Measurements from ENCODE around the gene DACT3.

DACT3 gene

DNA sequence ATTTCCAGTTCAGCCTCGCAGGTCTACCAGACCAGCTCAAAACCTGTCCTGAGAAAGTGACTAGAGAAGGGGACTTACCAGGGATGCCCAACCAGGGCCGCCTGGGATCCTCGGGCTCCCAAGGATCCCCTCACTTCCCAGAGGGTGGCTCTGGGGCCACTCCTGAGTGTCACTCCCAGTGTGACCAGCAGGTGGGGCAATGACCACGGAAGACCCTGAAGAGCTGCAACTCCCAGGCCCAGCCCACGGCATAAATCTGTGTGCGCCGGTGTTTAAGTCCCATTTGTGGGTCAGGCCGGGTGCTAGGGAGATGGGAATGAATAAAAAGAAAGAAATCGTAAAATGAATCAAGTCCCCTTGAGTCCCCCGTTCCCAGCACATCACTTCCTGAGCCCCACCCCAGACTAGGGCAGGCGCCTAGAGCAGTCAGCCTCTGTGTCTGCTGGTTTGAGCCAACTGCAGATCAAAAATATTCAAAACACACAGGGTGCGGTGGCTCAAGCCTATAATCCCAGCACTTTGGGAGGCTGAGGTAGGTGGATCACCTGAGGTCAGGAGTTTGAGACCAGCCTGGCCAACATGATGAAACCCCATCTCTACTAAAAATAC, 46.8 kb downstream of the DACT3 start:
- peak; percentile 60 to 74 for DNase-seq (ENCODE audit: low read depth in 1 of 2, low spot score in 1 of 2)

- DNase-seq (ENCODE audit: low read depth in 1 of 2, low spot score in 1 of 2): no peak
These were observed 47.5 kb downstream of the DACT3 start for GRCh38 chr19:46613525-46613924.

DNA sequence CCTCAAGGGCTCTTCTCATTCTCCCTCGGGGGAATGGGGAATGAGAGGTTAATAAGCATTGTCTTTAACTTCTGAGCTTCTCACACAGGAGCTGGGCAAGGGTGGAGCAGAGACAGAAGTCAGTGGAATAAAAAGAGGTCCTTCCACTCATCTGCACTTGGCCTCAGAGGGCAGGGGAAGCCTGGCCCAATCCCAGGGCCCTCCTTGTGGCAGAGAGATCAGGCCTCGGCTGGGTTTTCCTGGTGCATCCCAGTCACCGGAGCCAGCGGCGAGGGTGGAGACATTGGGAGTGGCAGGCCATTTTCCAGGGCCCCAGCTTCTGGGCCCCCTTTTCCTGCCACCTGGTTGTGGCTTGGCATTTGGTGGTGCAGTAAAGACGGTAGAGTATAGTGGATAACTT, 49.2 kb downstream of the DACT3 start:
- no peak for DNase-seq (ENCODE audit: low read depth in 1 of 2, low spot score in 1 of 2)

DNA sequence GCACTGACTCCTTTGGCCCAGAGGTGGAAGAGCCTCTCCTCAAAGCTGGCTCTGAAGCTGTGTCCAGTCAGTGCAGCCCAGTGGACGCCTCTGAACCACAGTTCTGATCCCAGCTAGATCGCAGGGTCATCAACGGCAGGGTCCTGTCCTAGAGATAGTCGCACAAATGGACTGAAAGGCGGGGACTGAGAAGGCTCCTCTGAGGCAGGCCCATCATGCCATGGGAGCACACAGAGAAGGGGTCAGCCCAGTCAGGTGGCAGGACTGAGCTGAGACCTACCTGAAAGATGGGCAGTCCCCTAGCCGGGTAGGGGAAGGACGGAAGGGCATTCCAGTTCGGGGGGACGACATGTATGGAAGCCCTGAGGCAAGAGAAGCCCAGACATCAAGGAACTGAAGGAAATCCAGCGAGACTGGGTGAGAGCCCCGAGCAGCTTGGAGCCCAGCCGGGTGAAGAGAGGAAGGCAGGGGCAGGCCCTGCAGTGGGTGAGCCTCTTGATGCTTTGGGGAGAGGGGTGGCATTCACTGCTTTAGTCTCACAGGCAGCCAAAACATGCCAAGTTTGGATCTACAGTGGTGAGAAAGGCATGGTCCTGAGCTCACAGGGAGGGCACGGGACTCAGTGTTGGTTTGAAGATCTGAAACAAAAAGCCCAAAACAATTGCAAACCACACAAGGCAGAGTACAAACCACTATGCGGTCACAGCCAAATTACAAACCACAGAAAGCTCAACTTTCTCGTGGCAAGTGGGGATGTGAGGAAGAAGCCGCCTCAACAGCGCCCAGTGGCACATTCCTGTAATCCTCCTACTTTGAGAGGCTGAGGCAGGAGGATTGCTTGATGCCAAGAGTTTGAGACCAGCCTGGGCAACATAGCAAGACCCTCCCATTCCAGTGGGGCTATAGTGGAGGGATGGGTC, 49.9 kb downstream of the DACT3 start:
- no peak for DNase-seq (ENCODE audit: low read depth in 1 of 2, low spot score in 1 of 2)

DNA sequence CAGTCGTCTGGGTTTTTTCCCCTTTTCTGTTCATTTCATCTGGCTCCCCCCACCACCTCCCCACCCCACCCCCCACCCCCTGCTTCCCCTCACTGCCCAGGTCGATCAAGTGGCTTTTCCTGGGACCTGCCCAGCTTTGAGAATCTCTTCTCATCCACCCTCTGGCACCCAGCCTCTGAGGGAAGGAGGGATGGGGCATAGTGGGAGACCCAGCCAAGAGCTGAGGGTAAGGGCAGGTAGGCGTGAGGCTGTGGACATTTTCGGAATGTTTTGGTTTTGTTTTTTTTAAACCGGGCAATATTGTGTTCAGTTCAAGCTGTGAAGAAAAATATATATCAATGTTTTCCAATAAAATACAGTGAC, 50.6 kb downstream of the DACT3 start:
- DNase-seq (ENCODE audit: low read depth in 1 of 2, low spot score in 1 of 2): no peak

- no peak for DNase-seq (ENCODE audit: low read depth in 1 of 2, low spot score in 1 of 2)
These were observed 51.2 kb downstream of the DACT3 start for GRCh38 chr19:46609511-46610412.

DNA sequence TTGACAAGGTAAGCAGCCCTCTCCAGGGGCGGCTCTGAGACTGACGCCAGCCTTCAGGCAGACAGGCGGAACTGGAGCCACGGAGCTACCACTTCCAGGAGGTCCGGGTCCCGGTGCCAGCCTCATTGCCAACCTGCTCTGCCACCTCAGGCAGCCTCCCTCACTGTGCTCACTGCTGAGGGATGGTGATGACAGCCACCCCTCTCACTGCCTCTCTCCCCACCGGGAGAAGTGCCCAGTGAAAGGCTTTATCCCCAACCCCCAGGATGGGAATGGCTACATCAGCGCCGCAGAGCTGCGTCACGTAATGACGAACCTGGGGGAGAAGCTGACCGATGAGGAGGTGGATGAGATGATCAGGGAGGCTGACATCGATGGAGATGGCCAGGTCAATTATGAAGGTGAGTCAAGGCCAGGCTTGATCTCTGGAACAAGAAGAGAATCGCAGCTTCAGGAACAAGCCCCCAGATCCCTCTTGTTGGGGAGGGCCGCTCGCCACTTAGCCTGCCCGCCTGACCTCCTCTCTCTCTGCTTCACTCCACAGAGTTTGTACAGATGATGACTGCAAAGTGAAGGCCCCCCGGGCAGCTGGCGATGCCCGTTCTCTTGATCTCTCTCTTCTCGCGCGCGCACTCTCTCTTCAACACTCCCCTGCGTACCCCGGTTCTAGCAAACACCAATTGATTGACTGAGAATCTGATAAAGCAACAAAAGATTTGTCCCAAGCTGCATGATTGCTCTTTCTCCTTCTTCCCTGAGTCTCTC, 52.2 kb downstream of the DACT3 start:
- DNase-seq (ENCODE audit: low read depth in 1 of 2, low spot score in 1 of 2): no peak

DNA sequence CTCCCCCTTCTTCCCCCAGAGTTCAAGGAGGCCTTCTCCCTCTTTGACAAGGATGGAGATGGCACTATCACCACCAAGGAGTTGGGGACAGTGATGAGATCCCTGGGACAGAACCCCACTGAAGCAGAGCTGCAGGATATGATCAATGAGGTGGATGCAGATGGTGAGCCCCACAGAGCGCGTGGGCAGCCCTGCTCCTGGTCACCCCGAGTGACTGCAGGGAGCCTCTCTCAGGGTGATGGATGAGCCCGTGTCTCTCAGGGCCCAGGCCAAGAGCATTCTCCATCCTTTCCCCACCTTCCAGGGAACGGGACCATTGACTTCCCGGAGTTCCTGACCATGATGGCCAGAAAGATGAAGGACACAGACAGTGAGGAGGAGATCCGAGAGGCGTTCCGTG, 52.8 kb downstream of the DACT3 start:
- no peak for DNase-seq (ENCODE audit: low read depth in 1 of 2, low spot score in 1 of 2)

GRCh38 chr19:46607448-46607841, 53.5 kb downstream of the DACT3 start:
- DNase-seq (ENCODE audit: low read depth in 1 of 2, low spot score in 1 of 2): no peak

DNA sequence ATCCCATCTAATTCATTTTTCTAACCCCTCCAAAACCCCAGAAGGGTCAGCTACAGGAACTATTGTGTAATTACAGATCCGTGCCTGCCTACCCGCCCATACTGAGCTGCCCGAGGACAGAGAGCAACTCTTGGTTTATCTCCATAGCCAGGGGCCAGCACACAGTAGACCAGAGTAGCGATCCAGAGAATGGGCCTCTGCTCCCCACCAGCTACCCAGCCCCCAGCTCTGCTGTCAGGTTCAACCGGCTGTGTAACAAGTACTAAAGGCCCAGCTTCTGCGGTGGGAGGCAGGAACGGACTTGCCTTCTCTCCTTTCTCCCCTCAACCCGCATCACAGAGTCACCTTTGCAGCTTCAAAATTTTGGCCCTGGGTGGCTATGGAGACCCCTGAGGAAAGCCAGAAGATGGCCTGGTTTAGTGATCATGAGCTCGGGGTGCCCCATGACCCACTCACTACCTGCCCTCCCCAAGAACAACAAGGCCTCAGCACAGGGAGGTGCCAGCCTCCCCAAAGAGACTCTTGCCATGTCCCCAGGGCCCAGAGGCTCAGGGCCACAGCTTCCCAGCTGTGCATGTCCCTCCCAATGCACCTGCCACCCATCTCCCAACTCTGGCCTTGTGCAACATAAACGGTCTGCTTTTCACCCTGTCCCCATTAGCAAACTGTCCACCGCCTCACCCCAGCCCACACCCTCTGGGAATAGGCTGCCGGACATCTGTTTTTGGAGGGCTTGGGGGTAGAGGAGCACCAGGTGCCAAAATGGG, 54.1 kb downstream of the DACT3 start:
- no peak for DNase-seq (ENCODE audit: low read depth in 1 of 2, low spot score in 1 of 2)

DNA sequence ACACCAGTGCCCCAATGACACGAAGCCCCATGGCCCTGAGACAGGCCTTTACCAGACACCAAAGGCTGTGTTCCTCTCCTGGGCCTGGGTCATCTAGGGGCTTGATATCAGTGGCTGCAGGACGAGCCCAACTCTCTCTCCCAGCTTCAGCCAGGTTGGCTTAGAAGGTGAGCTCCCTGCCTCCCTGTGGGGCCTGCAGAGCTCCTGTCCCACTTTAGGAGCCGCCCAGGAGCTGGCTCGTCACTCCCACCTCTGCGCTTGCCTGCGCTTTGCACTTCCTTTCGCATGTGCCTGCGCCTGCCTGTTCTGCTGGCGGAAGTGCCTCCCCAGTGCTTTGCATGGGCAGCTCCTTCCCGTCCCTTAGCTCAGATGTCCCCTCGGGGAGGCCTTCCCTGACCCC, 55.0 kb downstream of the DACT3 start:
- DNase-seq (ENCODE audit: low read depth in 1 of 2, low spot score in 1 of 2): no peak

DNA sequence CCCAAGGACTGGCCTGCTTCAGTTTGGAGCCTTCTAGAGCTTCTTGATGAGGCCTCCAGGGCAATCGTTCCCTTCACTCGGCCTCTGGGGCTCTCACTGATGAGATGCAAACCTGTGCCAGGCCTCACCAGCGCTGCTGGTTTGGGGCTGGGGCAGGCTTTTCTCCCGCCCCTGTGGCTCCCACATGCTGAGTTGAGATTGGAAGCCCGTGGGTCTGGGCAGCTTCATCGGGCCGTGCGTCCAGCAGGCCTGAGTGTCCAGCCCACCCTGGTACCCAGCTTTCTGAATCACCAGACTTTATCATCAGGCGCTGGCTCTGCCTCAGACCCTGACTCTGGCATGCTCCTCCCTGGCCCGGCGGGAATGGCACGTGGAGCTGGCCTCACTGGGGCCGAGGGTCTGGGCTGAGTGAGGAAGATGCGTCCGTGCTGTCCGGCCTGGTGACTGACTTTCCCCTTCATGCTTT, 55.6 kb downstream of the DACT3 start:
- DNase-seq (ENCODE audit: low read depth in 1 of 2, low spot score in 1 of 2): no peak

DNA sequence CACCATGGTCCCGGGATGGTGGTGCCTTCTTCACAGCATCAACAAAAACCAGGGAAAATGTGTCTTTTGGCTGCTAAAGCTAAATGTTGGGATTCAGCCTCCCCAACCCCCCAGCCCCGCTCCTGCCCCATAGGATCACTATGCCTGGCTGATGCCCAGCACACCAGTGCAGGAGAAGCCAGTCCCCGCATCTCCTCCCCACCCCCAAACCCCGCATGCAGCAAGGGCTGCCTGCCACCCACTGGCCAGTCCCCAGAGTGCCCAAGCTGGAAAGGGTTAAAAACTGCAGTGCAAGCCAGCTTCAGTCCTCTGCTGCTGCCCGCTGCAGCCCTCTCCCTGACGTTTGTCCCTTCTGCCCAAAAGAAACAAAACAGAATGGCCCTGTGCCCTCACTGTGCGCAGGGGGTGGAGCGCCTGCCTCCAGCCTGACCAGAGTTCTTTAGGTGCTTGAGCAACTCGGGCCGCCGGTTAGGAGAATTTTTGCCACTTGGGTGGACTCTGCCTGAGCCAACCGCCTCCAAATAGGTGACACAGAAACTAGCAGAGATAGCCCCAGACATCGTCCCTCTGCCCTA, 56.1 kb downstream of the DACT3 start:
- no peak for DNase-seq (ENCODE audit: low read depth in 1 of 2, low spot score in 1 of 2)

- no peak for DNase-seq (ENCODE audit: low read depth in 1 of 2, low spot score in 1 of 2)
These were observed 57.2 kb downstream of the DACT3 start for GRCh38 chr19:46603752-46604231.

- no peak for DNase-seq (ENCODE audit: low read depth in 1 of 2, low spot score in 1 of 2)
These were observed 57.8 kb downstream of the DACT3 start for GRCh38 chr19:46603195-46603637.

GRCh38 chr19:46602392-46603194, 58.4 kb downstream of the DACT3 start:
- DNase-seq (ENCODE audit: low read depth in 1 of 2, low spot score in 1 of 2): peak in 1 of 2 donors; percentile 22

DNA sequence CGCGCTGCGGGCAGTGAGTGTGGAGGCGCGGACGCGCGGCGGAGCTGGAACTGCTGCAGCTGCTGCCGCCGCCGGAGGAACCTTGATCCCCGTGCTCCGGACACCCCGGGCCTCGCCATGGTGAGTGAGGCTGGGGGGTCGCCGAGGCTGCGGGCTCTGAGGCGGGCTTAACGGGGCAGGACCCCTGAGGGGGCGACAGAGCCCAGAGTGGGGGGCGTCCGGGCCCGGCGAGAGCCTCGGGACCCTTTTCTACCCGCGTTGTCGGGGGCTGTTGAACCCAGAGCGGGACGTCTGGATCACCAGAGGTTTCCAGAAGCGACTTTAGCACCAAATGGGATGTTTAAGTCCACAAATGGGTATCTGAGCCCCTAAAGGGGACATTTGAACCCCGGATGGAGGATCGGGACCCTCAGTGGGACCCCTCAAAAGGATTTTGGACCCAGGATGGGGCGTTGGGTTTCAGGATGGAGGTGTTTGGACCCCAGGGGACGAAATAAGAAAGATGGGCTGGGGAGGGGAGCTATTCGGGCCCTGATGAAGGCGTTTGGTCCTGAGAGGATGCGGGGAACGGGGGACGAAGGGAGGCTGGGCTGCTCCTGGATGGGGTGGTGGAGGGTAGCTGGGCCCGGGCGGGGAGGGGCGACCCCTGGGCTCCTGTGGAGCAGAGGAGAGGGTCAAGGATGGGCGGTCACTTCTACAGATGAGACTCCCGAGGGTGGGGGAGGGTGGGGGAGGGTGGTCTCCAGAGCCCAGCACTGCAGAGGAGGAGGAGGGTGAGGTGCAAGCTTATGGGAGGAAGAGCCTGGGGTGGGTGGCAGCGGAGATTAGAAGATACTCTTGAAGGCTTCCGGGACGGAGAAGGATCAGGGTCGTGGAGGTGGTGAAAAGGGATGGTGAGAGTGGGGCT, 59.4 kb downstream of the DACT3 start, which contains the start of gene CALM3:
Gene CALM3 (plus strand): TSS at position 13 of the 907 bp plus-strand sequence. CDS start 105 bp downstream, at position 118.
- DNase-seq (ENCODE audit: low read depth in 1 of 2, low spot score in 1 of 2): no peak
